H1 (cell line): ENCODE measurements around the gene MAPK8IP1. TPM values are rescaled to one million over a fixed set of nuclear protein-coding genes. Genes with fewer than 3 reads are reported as not detected.

ENCODE experiments used
- CTCF ChIA-PET: fragments of 300-600 bp; sonication (Branson Sonifier 250); formaldehyde crosslinking; loops from one replicate; lab custom pipeline; 2021; ENCODE audit not compliant: partially characterized antibody; lab: Charles Lee
- POLR2A ChIA-PET: fragments of 300-600 bp; sonication (Branson Sonifier 250); formaldehyde crosslinking; loops from one replicate; lab custom pipeline; 2021; ENCODE audit warnings: inconsistent platforms; ENCODE audit not compliant: partially characterized antibody; lab: Charles Lee
- DNase-seq, 2 experiments: peaks; one replicate each; pipeline versions ENCODE4 v3.0.0 to v3.0.0-alpha.2; 2010 to 2022; ENCODE audit warnings: low spot score in 2 of 2, low read depth in 1 of 2, mixed read lengths in 1 of 2
- FAIRE-seq: peaks from 2 replicates; lab custom pipeline; 2011; peaks lifted over from hg19 to GRCh38; lab: Jason Lieb, UNC
- H2AFZ ChIP-seq: 2 replicates; pipeline ENCODE4 v1.8.1; 2012; ENCODE audit warnings: low read length, inconsistent platforms
- H2AK5ac ChIP-seq: 2 replicates; pipeline ENCODE4 v1.6.1; 2013; ENCODE audit warnings: low read depth, low read length
- H2BK120ac ChIP-seq: replicated peaks from 2 replicates; pipeline ENCODE3; 2013; ENCODE audit warnings: low read depth, low read length, inconsistent platforms
- H2BK12ac ChIP-seq: 2 replicates; pipeline ENCODE4 v1.6.1; 2013; ENCODE audit warnings: low read depth, low read length
- H2BK15ac ChIP-seq: 2 replicates; pipeline ENCODE4 v1.6.1; 2013; ENCODE audit warnings: low read length
- H2BK20ac ChIP-seq: 2 replicates; pipeline ENCODE4 v1.6.1; 2013; ENCODE audit warnings: low read length
- H2BK5ac ChIP-seq: 2 replicates; pipeline ENCODE4 v1.6.1; 2013; ENCODE audit warnings: low read depth, low read length
- H3K14ac ChIP-seq: 2 replicates; pipeline ENCODE4 v1.6.1; 2013; ENCODE audit warnings: inconsistent platforms; ENCODE audit not compliant: insufficient read length
- H3K18ac ChIP-seq: 2 replicates; pipeline ENCODE4 v1.6.1; 2013; ENCODE audit warnings: low read length; ENCODE audit errors: extremely low read depth
- H3K23ac ChIP-seq: 2 replicates; pipeline ENCODE4 v1.6.1; 2013; ENCODE audit warnings: inconsistent platforms; ENCODE audit not compliant: insufficient read length
- H3K23me2 ChIP-seq: 2 replicates; pipeline ENCODE4 v1.6.1; 2013; ENCODE audit warnings: low read depth, low read length
- H3K27ac ChIP-seq: 2 replicates; pipeline ENCODE4 v1.6.1; 2011; ENCODE audit warnings: low read depth, low read length, inconsistent platforms
- H3K27me3 ChIP-seq, 4 experiments: replicated peaks in 1 of 4; 1 replicate in 1 of 4; 2 replicates in 3 of 4; pipeline versions ENCODE4 v1.6.1 to v1.8.1; 2011 to 2013; ENCODE audit warnings: low read length in 3 of 4, mild to moderate bottlenecking in 3 of 4, inconsistent platforms in 2 of 4, mixed read lengths in 2 of 4, moderate library complexity in 1 of 4; ENCODE audit not compliant: control insufficient read depth in 3 of 4, insufficient read depth in 3 of 4; ENCODE audit errors: extremely low read depth in 1 of 4
- H3K36me3 ChIP-seq, 4 experiments: 2 replicates each; pipeline versions ENCODE4 v1.6.1 to v1.8.1; 2011 to 2013; ENCODE audit warnings: mild to moderate bottlenecking in 4 of 4, low read length in 3 of 4, moderate library complexity in 2 of 4, control low read depth in 1 of 4, inconsistent platforms in 1 of 4; ENCODE audit not compliant: insufficient read depth in 4 of 4, control insufficient read depth in 2 of 4
- H3K4ac ChIP-seq: replicated peaks from 2 replicates; pipeline ENCODE3; 2013; ENCODE audit warnings: low read length, low read depth, mixed read lengths, inconsistent platforms; ENCODE audit not compliant: insufficient read length
- H3K4me1 ChIP-seq, 4 experiments: replicated peaks in 1 of 4; 1 replicate in 1 of 4; 2 replicates in 3 of 4; pipeline versions ENCODE4 v1.6.1 to v1.8.1; 2011 to 2013; ENCODE audit warnings: low read length in 3 of 4, inconsistent platforms in 2 of 4, mixed read lengths in 1 of 4; ENCODE audit not compliant: insufficient read depth in 4 of 4, control insufficient read depth in 3 of 4
- H3K4me2 ChIP-seq, 2 experiments: 2 replicates each; pipeline versions ENCODE4 v1.6.1 to v1.8.1; 2011 to 2013; ENCODE audit warnings: low read depth in 2 of 2, low read length in 2 of 2, control low read depth in 1 of 2, inconsistent platforms in 1 of 2, mild to moderate bottlenecking in 1 of 2; ENCODE audit not compliant: insufficient read depth in 1 of 2
- H3K4me3 ChIP-seq, 4 experiments: fragments of 200-600, 300-600 bp in 1 of 4; sonication (generic), shearing (Covaris generic), sonication (Bioruptor Twin) in 1 of 4; 2 replicates each; pipeline versions ENCODE4 v1.5.1 to v1.8.1; 2011 to 2016; ENCODE audit warnings: low read length in 4 of 4, low read depth in 3 of 4, control low read depth in 2 of 4, inconsistent platforms in 2 of 4, mild to moderate bottlenecking in 2 of 4, mixed read lengths in 1 of 4, moderate library complexity in 1 of 4; ENCODE audit not compliant: insufficient read depth in 2 of 4; ENCODE audit errors: extremely low read depth in 1 of 4
- H3K56ac ChIP-seq: replicated peaks from 2 replicates; pipeline ENCODE3; 2013; ENCODE audit warnings: low read depth, mild to moderate bottlenecking, mixed read lengths, low read length, inconsistent platforms; ENCODE audit not compliant: insufficient read length
- H3K79me1 ChIP-seq: 2 replicates; pipeline ENCODE4 v1.6.1; 2013; ENCODE audit warnings: low read depth, low read length, control low read depth
- H3K79me2 ChIP-seq, 2 experiments: 2 replicates each; pipeline versions ENCODE4 v1.6.1 to v1.8.1; 2012 to 2013; ENCODE audit warnings: low read length in 2 of 2, mild to moderate bottlenecking in 2 of 2, inconsistent platforms in 1 of 2; ENCODE audit not compliant: insufficient read depth in 2 of 2, control insufficient read depth in 1 of 2
- H3K9ac ChIP-seq, 4 experiments: replicated peaks in 1 of 4; 1 replicate in 1 of 4; 2 replicates in 3 of 4; pipeline versions ENCODE4 v1.6.1 to v1.8.1; 2011 to 2013; ENCODE audit warnings: low read depth in 3 of 4, low read length in 3 of 4, control low read depth in 2 of 4, mild to moderate bottlenecking in 2 of 4, moderate library complexity in 2 of 4, inconsistent platforms in 1 of 4; ENCODE audit errors: extremely low read depth in 1 of 4
- H3K9me3 ChIP-seq, 2 experiments: 2 replicates each; pipeline versions ENCODE4 v1.6.1 to v1.8.1; 2012 to 2013; ENCODE audit warnings: mild to moderate bottlenecking in 2 of 2, moderate library complexity in 2 of 2, control low read depth in 1 of 2, inconsistent platforms in 1 of 2, low read depth in 1 of 2, low read length in 1 of 2, mixed read lengths in 1 of 2; ENCODE audit not compliant: insufficient read depth in 2 of 2
- H4K20me1 ChIP-seq, 2 experiments: replicated peaks in 1 of 2; 2 replicates each; pipeline versions ENCODE3 to v1.8.1; 2011 to 2013; ENCODE audit warnings: inconsistent platforms in 2 of 2, low read length in 2 of 2, mild to moderate bottlenecking in 1 of 2; ENCODE audit not compliant: insufficient read depth in 2 of 2, control insufficient read depth in 1 of 2
- H4K5ac ChIP-seq: 2 replicates; pipeline ENCODE4 v1.6.1; 2013; ENCODE audit warnings: low read length, low read depth, mixed read lengths, inconsistent platforms; ENCODE audit not compliant: insufficient read length
- H4K8ac ChIP-seq: 2 replicates; pipeline ENCODE4 v1.8.0; 2013; ENCODE audit warnings: mild to moderate bottlenecking, moderate library complexity, low read length, inconsistent platforms; ENCODE audit not compliant: insufficient read depth; ENCODE audit errors: extremely low read depth
- H4K91ac ChIP-seq: replicated peaks from 2 replicates; pipeline ENCODE3; 2013; ENCODE audit warnings: low read length, mixed read lengths, inconsistent platforms; ENCODE audit not compliant: insufficient read length
- CBX5 ChIP-seq: fragments of 300-800, 300-1000 bp; sonication (generic); IDR thresholded peaks from 2 replicates; pipeline ENCODE4 v1.7.1; 2016; ENCODE audit warnings: antibody characterized with exemption, low read length, low read depth
- CHD1 ChIP-seq: IDR thresholded peaks from 2 replicates; pipeline ENCODE4 v1.6.1; 2012; ENCODE audit warnings: low read depth, low read length, improper control_type of control experiment
- EZH2 ChIP-seq: fragments of 200-600 bp; sonication (generic); IDR thresholded peaks from 2 replicates; pipeline ENCODE4 v1.7.1; 2012; ENCODE audit warnings: low read depth, mild to moderate bottlenecking, moderate library complexity, low read length, inconsistent platforms; ENCODE audit not compliant: severe bottlenecking
- FOSL1 ChIP-seq: IDR thresholded peaks from 2 replicates; pipeline ENCODE4 v1.6.1; 2011; ENCODE audit warnings: mild to moderate bottlenecking, low read depth, low read length, moderate library complexity; ENCODE audit not compliant: insufficient read depth
- HDAC2 ChIP-seq, 2 experiments: fragments of 300-600 bp in 1 of 2; sonication (generic) in 1 of 2; IDR thresholded peaks; 2 replicates each; pipeline ENCODE4 v1.6.1; 2011 to 2012; ENCODE audit warnings: low read depth in 2 of 2, low read length in 2 of 2, mild to moderate bottlenecking in 2 of 2, moderate library complexity in 2 of 2, borderline replicate concordance in 1 of 2, inconsistent platforms in 1 of 2
- HDAC6 ChIP-seq: IDR thresholded peaks from one replicate; pipeline ENCODE4 v1.7.1; 2012; ENCODE audit warnings: low read depth, mild to moderate bottlenecking, inconsistent platforms, low read length, moderate library complexity
- SP4 ChIP-seq: IDR thresholded peaks from 2 replicates; pipeline ENCODE4 v1.6.1; 2012; ENCODE audit warnings: low read length, inconsistent platforms
- TAF1 ChIP-seq: IDR thresholded peaks from 2 replicates; pipeline ENCODE4 v1.6.1; 2011; ENCODE audit warnings: mild to moderate bottlenecking, low read depth, low read length
- ZNF274 ChIP-seq: IDR thresholded peaks from 2 replicates; pipeline ENCODE4 v1.7.0; 2012; ENCODE audit warnings: low read length, borderline replicate concordance; ENCODE audit errors: extremely low read depth
- WGBS, 2 experiments: shearing (Covaris generic) in 1 of 2; methylation state at CpG; one replicate each; pipeline versions ENCODE4 v1.1.6 to v1.1.7; 2013 to 2015; ENCODE audit warnings: low lambda C conversion rate in 2 of 2, mixed read lengths in 2 of 2, inconsistent platforms in 1 of 2, low coverage in 1 of 2, missing lambda C conversion rate in 1 of 2; ENCODE audit not compliant: insufficient replicate concordance in 2 of 2, insufficient coverage in 1 of 2, insufficient read length in 1 of 2; ENCODE audit errors: extremely low coverage in 1 of 2, missing lambda C conversion rate in 1 of 2; 5-methylcytosine and 5-hydroxymethylcytosine counted together
- polyA plus RNA-seq, 7 experiments: library from polyadenylated mRNA; depleted of rRNA in 3 of 7; stranded (reverse) in 5 of 7; unstranded in 2 of 7; fragments of >200 nt in 5 of 7; fragments of 200-250 nt in 2 of 7; gene quantifications; 1 replicate in 5 of 7; 2 replicates in 1 of 7; 4 replicates in 1 of 7; pipeline versions ENCODE4 v1.2.1 to v1.2.3, GENCODE V29; 2011 to 2013; ENCODE audit warnings: missing spikeins in 2 of 7, mixed read lengths in 2 of 7
- total RNA-seq: library from RNA; stranded (reverse); fragmentation: NEBNext Ultra II Directional; extraction: Animal tissue kit (Norgen Biotek cat#: 25700); gene quantifications from 2 replicates; pipeline ENCODE4 v1.2.1, GENCODE V29; 2021
- TF ChIP-seq, protein P1 (sequence below): IDR thresholded peaks from 2 replicates; pipeline ENCODE4 v1.6.1; 2012; ENCODE audit warnings: inconsistent platforms
- TF ChIP-seq, protein P2 (sequence below): IDR thresholded peaks from 2 replicates; pipeline ENCODE4 v1.6.1; 2012; ENCODE audit warnings: inconsistent platforms

The MAPK8IP1 gene
- total and polyA plus RNA-seq, 2 of the 8 experiments (the other 6 are each of a cell fraction or from before 2014, with no cell fraction given) = 32.4 to 40.1 TPM

DNA sequence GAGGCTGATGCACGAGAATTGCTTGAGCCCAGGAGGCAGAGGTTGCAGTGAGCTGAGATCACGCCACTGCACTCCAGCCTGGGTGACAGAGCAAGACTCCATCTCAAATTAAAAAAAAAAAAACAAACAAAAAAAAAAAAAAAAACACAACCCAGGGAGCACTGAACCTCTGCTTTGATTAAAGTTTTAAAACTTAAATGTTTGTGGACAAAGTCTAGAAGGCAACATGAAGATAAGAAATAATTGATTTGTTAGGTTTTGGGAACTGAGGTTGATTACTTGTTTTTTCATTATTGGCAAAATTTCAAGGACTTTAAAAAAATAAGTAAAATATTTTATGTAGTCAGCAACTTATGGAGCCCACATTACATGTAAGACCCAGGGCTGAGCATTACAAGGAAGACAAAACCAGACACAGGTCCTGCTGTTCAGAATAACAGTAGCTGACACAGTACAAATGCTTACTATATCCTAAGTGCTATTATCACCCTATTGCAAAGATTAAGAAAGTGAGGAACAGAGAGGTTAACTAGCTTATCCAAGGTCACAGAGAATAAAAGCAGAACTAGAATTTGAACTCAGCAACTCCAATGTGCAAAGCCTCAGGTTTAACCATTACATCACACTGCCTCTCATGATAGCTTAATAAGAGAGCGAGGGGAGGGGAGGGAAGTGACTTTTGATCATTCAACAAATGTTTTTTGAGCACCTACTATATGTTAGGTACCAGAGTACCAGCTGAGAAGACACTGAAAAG is 40.5 kb upstream of the MAPK8IP1 start:
- FAIRE-seq (no peak), DNase-seq (no peak)
- H3K18ac ChIP-seq = no peak overlapping the region
- no peak overlapping the region for H3K4me3 ChIP-seq
- H3K4me1 ChIP-seq = peaks cover 0 to 8% (median 5%) of the 10 kb centered on the region in 4 experiments; a peak in 5 of 7 replicates
- H2BK5ac ChIP-seq = no peak overlapping the region
- H4K8ac ChIP-seq = no peak overlapping the region
- no peak overlapping the region for H3K9ac ChIP-seq
- no peak overlapping the region for H3K56ac ChIP-seq
- H3K79me1 ChIP-seq = no peaks in the 10 kb centered on the region; the same call in 1 of the 2 replicates
- H4K91ac ChIP-seq = no peak overlapping the region
- peaks cover 2% of the 10 kb centered on the region; the same call in 1 of the 2 replicates for H3K23me2 ChIP-seq
- ChIA-PET CTCF (interaction anchor here (0.8 to 6.3 kb wide), 6 partner anchors 12 to 398 kb away, joined by 3 to 50 read pairs (median 10); no protein-coding TSS in a partner anchor), POLR2A (no interaction called here)
- H2BK15ac ChIP-seq = no peak overlapping the region
- H2BK12ac ChIP-seq = no peak overlapping the region
- no peaks in the 10 kb centered on the region for H3K9me3 ChIP-seq
- no peak overlapping the region for H2BK20ac ChIP-seq
- H3K27ac ChIP-seq = no peak overlapping the region
- H4K5ac ChIP-seq = no peak overlapping the region
- H3K4me2 ChIP-seq = no peak overlapping the region
- H3K79me2 ChIP-seq = 0 out of 4 replicates have a peak, but pooled peaks cover 0 to 5% of the 10 kb centered on the region in 2 experiments
- H2AK5ac ChIP-seq = no peak overlapping the region
- H3K4ac ChIP-seq = no peak overlapping the region
- WGBS, 2 experiments = 78% methylated on average over 3 of the region's 3 CpGs; no CpG with 5 or more reads in 1 of the 2 experiments
- H3K36me3 ChIP-seq = no peaks in the 10 kb centered on the region
- no peak overlapping the region for H2BK120ac ChIP-seq
- no peak overlapping the region for H3K14ac ChIP-seq
- H3K23ac ChIP-seq = no peak overlapping the region
- H3K27me3 ChIP-seq = peaks cover 5 to 25% (median 12%) of the 10 kb centered on the region in 4 experiments; a peak in 6 of 7 replicates
- no peak overlapping the region for H2AFZ ChIP-seq
- peaks cover 0 to 5% of the 10 kb centered on the region in 2 experiments for H4K20me1 ChIP-seq
- TF ChIP-seq EZH2 = no peak
- no peak for TF ChIP-seq HDAC2 (IDR thresholded peaks at IDR 0.05; ENCODE audit: borderline replicate concordance in 1 of 2, low read depth in 2 of 2, low read length in 2 of 2)
- TF ChIP-seq, protein P1, sequence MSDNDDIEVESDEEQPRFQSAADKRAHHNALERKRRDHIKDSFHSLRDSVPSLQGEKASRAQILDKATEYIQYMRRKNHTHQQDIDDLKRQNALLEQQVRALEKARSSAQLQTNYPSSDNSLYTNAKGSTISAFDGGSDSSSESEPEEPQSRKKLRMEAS = no peak
- no peak for TF ChIP-seq FOSL1
- TF ChIP-seq SP4 = no peak
- TF ChIP-seq CHD1 = no peak
- no peak for TF ChIP-seq TAF1
- TF ChIP-seq, protein P2, sequence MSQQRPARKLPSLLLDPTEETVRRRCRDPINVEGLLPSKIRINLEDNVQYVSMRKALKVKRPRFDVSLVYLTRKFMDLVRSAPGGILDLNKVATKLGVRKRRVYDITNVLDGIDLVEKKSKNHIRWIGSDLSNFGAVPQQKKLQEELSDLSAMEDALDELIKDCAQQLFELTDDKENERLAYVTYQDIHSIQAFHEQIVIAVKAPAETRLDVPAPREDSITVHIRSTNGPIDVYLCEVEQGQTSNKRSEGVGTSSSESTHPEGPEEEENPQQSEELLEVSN = no peak
- TF ChIP-seq HDAC6 = no peak
- no peak for TF ChIP-seq ZNF274
- no peak for TF ChIP-seq CBX5
